Kidney (tissue), 14 donors: ENCODE data around the gene MMP15. TPM values are rescaled to one million over a fixed set of nuclear protein-coding genes. Genes with fewer than 3 reads are reported as not detected.
A peak's percentile ranks its signal among the peaks of the same experiment; 100 is the strongest.

ENCODE experiments used
- DNase-seq, 5 donors: peaks; one replicate each; pipeline ENCODE4 v3.0.0-alpha.2; 2013 to 2020
- FAIRE-seq: peaks from 2 replicates; lab custom pipeline; 2012; peaks lifted over from hg19 to GRCh38; lab: Jason Lieb, UNC
- H3K27ac ChIP-seq, 2 donors: one replicate each; pipeline ENCODE4 v1.7.0; 2013; ENCODE audit warnings: low read depth in 2 of 2, low read length in 2 of 2, inconsistent platforms in 1 of 2
- H3K27me3 ChIP-seq: one replicate; pipeline ENCODE4 v1.7.1; 2013; ENCODE audit warnings: low read length, inconsistent platforms; ENCODE audit not compliant: control insufficient read depth, insufficient read depth
- H3K36me3 ChIP-seq, 3 donors: one replicate each; pipeline versions ENCODE4 v1.7.0 to v1.7.1; 2013; ENCODE audit warnings: low read length in 3 of 3, control low read depth in 1 of 3, inconsistent platforms in 1 of 3; ENCODE audit not compliant: insufficient read depth in 3 of 3, control insufficient read depth in 2 of 3
- H3K4me1 ChIP-seq, 3 donors: one replicate each; pipeline versions ENCODE4 v1.7.0 to v1.7.1; 2013; ENCODE audit warnings: low read length in 3 of 3, inconsistent platforms in 1 of 3, low read depth in 1 of 3; ENCODE audit not compliant: control insufficient read depth in 2 of 3, insufficient read depth in 2 of 3
- H3K4me3 ChIP-seq, 3 donors: one replicate each; pipeline versions ENCODE4 v1.7.0 to v1.8.1; 2013; ENCODE audit warnings: low read length in 3 of 3, control low read depth in 1 of 3, inconsistent platforms in 1 of 3
- H3K9ac ChIP-seq, 3 donors: one replicate each; pipeline versions ENCODE4 v1.7.0 to v1.7.1; 2013; ENCODE audit warnings: low read length in 3 of 3, control low read depth in 1 of 3, inconsistent platforms in 1 of 3
- H3K9me3 ChIP-seq, 3 donors: one replicate each; pipeline versions ENCODE4 v1.7.0 to v1.7.1; 2013; ENCODE audit warnings: low read length in 3 of 3, control low read depth in 1 of 3, inconsistent platforms in 1 of 3; ENCODE audit not compliant: control insufficient read depth in 2 of 3, insufficient read depth in 1 of 3
- CTCF ChIP-seq: IDR thresholded peaks from 3 replicates; pipeline ENCODE4 v1.5.1; 2012; ENCODE audit warnings: mild to moderate bottlenecking, moderate library complexity, borderline replicate concordance; ENCODE audit not compliant: insufficient read depth; ENCODE audit errors: extremely low read depth
- intact Hi-C: fragments of 100-400 bp; cut with DNase I; formaldehyde crosslinking; loops from one replicate; pipeline ENCODE4 v1.11.1; 2022
- polyA plus RNA-seq: library from polyadenylated mRNA; stranded (reverse); fragments of 350-450 nt; fragmentation: Illumina TruSeq; extraction: RNeasy Lipid Tissue Mini Kit (QIAGEN cat#74804); gene quantifications from one replicate; pipeline ENCODE4 v1.2.3, GENCODE V29; 2014; ENCODE audit warnings: low read depth, low replicate concordance; ENCODE audit not compliant: insufficient read depth
- total RNA-seq: library from RNA; stranded (reverse); fragmentation: NEBNext Ultra II Directional; extraction: Animal tissue kit (Norgen Biotek cat#: 25700); gene quantifications from one replicate; pipeline ENCODE4 v1.2.1, GENCODE V29; 2021
- donor health status: control.
- donor health status: control.
- donor health status: control.
- donor health status: control.
- donor health status: control.
- donor health status: DM: yes; HTN: yes; CAD: no.
- donor health status: Normal renal cell carcinoma (clear cell type).

MMP15 gene
- total and polyA plus RNA-seq, 2 donors from 2014 or later: 19.1 to 31.4 TPM

GRCh38 chr16:57992084-57992483, 33.5 kb upstream of the MMP15 start:
- H3K27ac ChIP-seq: no peak overlapping the region
- no peaks in the 10 kb centered on the region for H3K27me3 ChIP-seq
- no peaks in the 10 kb centered on the region for H3K9me3 ChIP-seq
- intact Hi-C loops: loop anchor here (10.0 kb wide), 1 partner anchor 227 kb away; no protein-coding TSS in a partner anchor
- FAIRE-seq: no peak
- no peak overlapping the region for H3K4me3 ChIP-seq
- TF ChIP-seq CTCF: no peak
- H3K36me3 ChIP-seq: peaks cover 0 to 2% (median 0%) of the 10 kb centered on the region in 3 donors
- no peak overlapping the region for H3K9ac ChIP-seq
- DNase-seq: peak in 1 of 5 donors; percentile 25
- peaks cover 0 to 12% (median 0%) of the 10 kb centered on the region in 3 donors for H3K4me1 ChIP-seq

DNA sequence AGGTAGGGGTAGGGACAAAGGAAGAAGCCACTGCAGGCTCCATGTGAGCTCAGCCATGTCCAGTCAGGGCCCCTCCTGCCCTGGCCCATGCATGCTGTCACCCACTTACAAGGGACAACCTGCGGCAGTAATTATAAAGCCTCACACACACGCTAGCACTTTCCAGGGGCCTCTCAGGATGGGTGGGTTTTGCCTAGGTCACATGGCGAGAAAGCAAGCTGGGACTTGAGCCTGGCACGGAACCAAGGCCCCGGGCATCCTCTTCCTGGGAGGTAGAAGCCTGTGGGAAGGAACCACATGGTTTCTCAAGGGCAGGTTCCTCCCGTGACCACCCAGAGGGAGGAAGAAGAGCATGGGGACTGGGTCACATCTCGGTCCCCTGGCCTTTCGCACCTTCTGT, 32.1 kb upstream of the MMP15 start:
- Histone ChIP-seq H3K9me3 (no peaks in the 10 kb centered on the region), H3K4me1 (peaks cover 0 to 14% (median 0%) of the 10 kb centered on the region in 3 donors), H3K27me3 (no peaks in the 10 kb centered on the region), H3K9ac (peak overlapping the region in 1 of 3 donors; percentile 19), H3K27ac (peak overlapping the region; percentile 50 to 63), H3K4me3 (no peak overlapping the region), H3K36me3 (peaks cover 0 to 13% (median 5%) of the 10 kb centered on the region in 3 donors)
- intact Hi-C loops: loop anchor here (10.0 kb wide), 1 partner anchor 229 kb away; no protein-coding TSS in a partner anchor
- FAIRE-seq (no peak), DNase-seq (peak in 4 of 5 donors; percentile 7 to 66 (median 22))
- TF ChIP-seq CTCF: no peak

DNA sequence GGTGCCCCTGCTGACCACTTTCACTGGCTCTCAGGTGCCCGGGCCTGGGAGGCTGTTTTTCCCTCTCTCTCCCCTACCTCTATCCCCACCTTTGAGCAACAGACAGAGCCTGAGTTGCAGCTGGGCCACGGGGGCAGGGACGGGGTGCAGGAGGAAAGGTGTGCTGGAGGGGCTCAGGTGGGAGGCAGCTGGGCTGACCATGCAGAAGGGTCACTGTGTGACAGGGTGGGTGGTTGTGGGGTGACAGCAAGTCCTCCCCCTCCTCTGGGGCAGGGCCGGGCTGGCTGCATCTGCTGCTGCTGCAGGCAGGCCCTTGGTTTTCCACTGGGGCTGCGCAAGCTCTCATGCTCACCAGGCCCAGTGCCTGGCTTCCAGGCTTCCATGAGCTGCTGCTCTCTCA, 31.7 kb upstream of the MMP15 start:
- DNase-seq: no peak
- intact Hi-C loops: loop anchor here (10.0 kb wide), 1 partner anchor 229 kb away; no protein-coding TSS in a partner anchor
- Histone ChIP-seq H3K4me3 (no peak overlapping the region), H3K9ac (no peak overlapping the region), H3K4me1 (peaks cover 0 to 17% (median 0%) of the 10 kb centered on the region in 3 donors), H3K36me3 (peaks cover 0 to 13% (median 5%) of the 10 kb centered on the region in 3 donors), H3K27me3 (no peaks in the 10 kb centered on the region), H3K9me3 (no peaks in the 10 kb centered on the region), H3K27ac (no peak overlapping the region)
- no peak for FAIRE-seq
- no peak for TF ChIP-seq CTCF
